Measurements from ENCODE around the gene TWIST1. TPM values are rescaled to one million over a fixed set of nuclear protein-coding genes. Genes with fewer than 3 reads are reported as not detected.

TWIST1 gene
- total RNA-seq, 1 donor: 113 TPM

- DNase-seq (ENCODE audit: insufficient read length, low spot score, missing footprints): no peak
- H3K4me3 ChIP-seq (ENCODE audit: insufficient read depth, low read length): no peak overlapping the region
- TF ChIP-seq, protein P1, sequence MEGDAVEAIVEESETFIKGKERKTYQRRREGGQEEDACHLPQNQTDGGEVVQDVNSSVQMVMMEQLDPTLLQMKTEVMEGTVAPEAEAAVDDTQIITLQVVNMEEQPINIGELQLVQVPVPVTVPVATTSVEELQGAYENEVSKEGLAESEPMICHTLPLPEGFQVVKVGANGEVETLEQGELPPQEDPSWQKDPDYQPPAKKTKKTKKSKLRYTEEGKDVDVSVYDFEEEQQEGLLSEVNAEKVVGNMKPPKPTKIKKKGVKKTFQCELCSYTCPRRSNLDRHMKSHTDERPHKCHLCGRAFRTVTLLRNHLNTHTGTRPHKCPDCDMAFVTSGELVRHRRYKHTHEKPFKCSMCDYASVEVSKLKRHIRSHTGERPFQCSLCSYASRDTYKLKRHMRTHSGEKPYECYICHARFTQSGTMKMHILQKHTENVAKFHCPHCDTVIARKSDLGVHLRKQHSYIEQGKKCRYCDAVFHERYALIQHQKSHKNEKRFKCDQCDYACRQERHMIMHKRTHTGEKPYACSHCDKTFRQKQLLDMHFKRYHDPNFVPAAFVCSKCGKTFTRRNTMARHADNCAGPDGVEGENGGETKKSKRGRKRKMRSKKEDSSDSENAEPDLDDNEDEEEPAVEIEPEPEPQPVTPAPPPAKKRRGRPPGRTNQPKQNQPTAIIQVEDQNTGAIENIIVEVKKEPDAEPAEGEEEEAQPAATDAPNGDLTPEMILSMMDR (IDR thresholded peaks at IDR 0.05; ENCODE audit: extremely low read depth, low read depth, low read length): no peak
- peaks cover 59% of the 10 kb centered on the region for H3K4me1 ChIP-seq (ENCODE audit: insufficient read depth, low read length)
- H3K36me3 ChIP-seq (ENCODE audit: insufficient read depth, low read length): no peaks in the 10 kb centered on the region
- no peaks in the 10 kb centered on the region for H3K27me3 ChIP-seq (ENCODE audit: insufficient read depth, low read length)
- no peak overlapping the region for H2AFZ ChIP-seq (ENCODE audit: low read length)
- no peak overlapping the region for H3K4me2 ChIP-seq (ENCODE audit: insufficient read depth, low read length)
- H3K27ac ChIP-seq (ENCODE audit: low read depth, low read length): no peak overlapping the region
- no peaks in the 10 kb centered on the region for H3K9me3 ChIP-seq (ENCODE audit: low read depth, low read length)
- peaks cover 4% of the 10 kb centered on the region for H4K20me1 ChIP-seq (ENCODE audit: insufficient read depth, low read length)
- H3K79me2 ChIP-seq (ENCODE audit: insufficient read depth, low read length): peaks cover 62% of the 10 kb centered on the region
Observed at GRCh38 chr7:19110026-19110730, 7.3 kb downstream of the TWIST1 start.

GRCh38 chr7:19109000-19109946 lies 8.2 kb downstream of the TWIST1 start:
- no peaks in the 10 kb centered on the region for H3K9me3 ChIP-seq (ENCODE audit: low read depth, low read length)
- H3K36me3 ChIP-seq (ENCODE audit: insufficient read depth, low read length): no peaks in the 10 kb centered on the region
- no peak overlapping the region for H2AFZ ChIP-seq (ENCODE audit: low read length)
- H3K4me3 ChIP-seq (ENCODE audit: insufficient read depth, low read length): no peak overlapping the region
- DNase-seq (ENCODE audit: insufficient read length, low spot score, missing footprints): no peak
- peaks cover 53% of the 10 kb centered on the region for H3K79me2 ChIP-seq (ENCODE audit: insufficient read depth, low read length)
- H3K27me3 ChIP-seq (ENCODE audit: insufficient read depth, low read length): no peaks in the 10 kb centered on the region
- H3K4me1 ChIP-seq (ENCODE audit: insufficient read depth, low read length): peaks cover 51% of the 10 kb centered on the region
- TF ChIP-seq, protein P1 (IDR thresholded peaks at IDR 0.05; ENCODE audit: extremely low read depth, low read depth, low read length): no peak
- peak overlapping the region; percentile 96 for H3K4me2 ChIP-seq (ENCODE audit: insufficient read depth, low read length)
- H4K20me1 ChIP-seq (ENCODE audit: insufficient read depth, low read length): no peaks in the 10 kb centered on the region
- H3K27ac ChIP-seq (ENCODE audit: low read depth, low read length): peak overlapping the region; percentile 88

DNA sequence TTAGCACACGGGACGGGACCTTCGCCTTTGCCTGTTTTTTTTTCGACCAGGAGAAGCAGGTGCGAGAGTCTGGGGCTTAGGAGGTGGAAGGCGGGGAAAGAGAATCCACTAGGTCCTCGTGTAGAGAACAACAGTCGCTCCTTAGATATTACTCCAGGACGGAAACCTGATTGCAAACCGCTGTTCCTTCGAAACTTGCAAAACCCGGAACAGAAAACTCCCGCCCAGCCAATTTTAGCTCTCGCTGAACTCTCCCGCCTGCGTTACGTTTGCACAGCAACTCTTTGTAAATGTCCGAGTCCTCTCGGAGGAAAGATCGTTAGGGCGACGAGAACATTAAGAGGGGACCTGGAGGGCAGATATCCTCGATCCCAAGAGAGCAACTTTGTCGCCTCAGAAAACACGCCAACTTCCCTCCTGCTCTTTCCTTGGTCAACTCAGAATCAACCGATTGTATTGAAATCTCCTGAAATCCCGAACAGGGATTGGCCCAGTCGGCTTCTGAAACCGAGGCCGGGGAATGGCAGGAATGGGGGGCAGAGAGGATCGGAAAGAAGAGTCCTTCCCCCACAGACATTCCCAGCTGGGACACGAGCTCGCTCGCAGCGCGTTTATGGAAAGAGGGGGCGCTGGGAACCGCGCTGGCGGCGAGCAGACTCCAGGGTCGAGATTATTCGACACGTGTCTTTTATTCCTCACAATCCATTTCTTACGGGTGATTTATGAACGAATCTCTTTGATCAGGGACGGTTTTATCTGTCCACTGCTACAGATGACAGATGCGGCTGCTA lies 9.9 kb downstream of the TWIST1 start:
- peak overlapping the region; percentile 74 for H3K4me3 ChIP-seq (ENCODE audit: insufficient read depth, low read length)
- peak overlapping the region; percentile 88 for H3K27ac ChIP-seq (ENCODE audit: low read depth, low read length)
- H3K36me3 ChIP-seq (ENCODE audit: insufficient read depth, low read length): no peaks in the 10 kb centered on the region
- H3K79me2 ChIP-seq (ENCODE audit: insufficient read depth, low read length): peaks cover 36% of the 10 kb centered on the region
- TF ChIP-seq, protein P1 (IDR thresholded peaks at IDR 0.05; ENCODE audit: extremely low read depth, low read depth, low read length): no peak
- H4K20me1 ChIP-seq (ENCODE audit: insufficient read depth, low read length): no peaks in the 10 kb centered on the region
- peak; percentile 74 for DNase-seq (ENCODE audit: insufficient read length, low spot score, missing footprints)
- H3K27me3 ChIP-seq (ENCODE audit: insufficient read depth, low read length): no peaks in the 10 kb centered on the region
- no peaks in the 10 kb centered on the region for H3K9me3 ChIP-seq (ENCODE audit: low read depth, low read length)
- peak overlapping the region; percentile 96 for H3K4me2 ChIP-seq (ENCODE audit: insufficient read depth, low read length)
- H2AFZ ChIP-seq (ENCODE audit: low read length): peak overlapping the region; percentile 85
- H3K4me1 ChIP-seq (ENCODE audit: insufficient read depth, low read length): peaks cover 36% of the 10 kb centered on the region

Data from osteoblast (primary cell).